GM19324 (cell line): ENCODE measurements around the gene OTOGL.
"Not testable (repeated sequence)": the region's sequence is repeated elsewhere in the genome, so short reads cannot be mapped to it uniquely, and the experiment has no call there.

Source experiments
- ATAC-seq: cut with Tn5 transposase; IDR thresholded peaks from one replicate; pipeline ENCODE4 v1.9.1; 2021; ENCODE audit warnings: mild to moderate bottlenecking, moderate library complexity; ENCODE audit not compliant: unreplicated experiment, low FRiP score

Gene OTOGL

GRCh38 chr12:80129895-80130530, 30.7 kb downstream of the OTOGL start:
- no peak for ATAC-seq

GRCh38 chr12:80135624-80136023, 36.3 kb downstream of the OTOGL start:
- ATAC-seq = no peak

- no peak for ATAC-seq
These were observed 40.7 kb downstream of the OTOGL start for GRCh38 chr12:80140005-80140404.

- ATAC-seq = no peak
These were observed 43.3 kb downstream of the OTOGL start for GRCh38 chr12:80142640-80143039.

- no peak for ATAC-seq
These were observed 44.2 kb downstream of the OTOGL start for GRCh38 chr12:80143537-80143936.

GRCh38 chr12:80149547-80150313, 50.4 kb downstream of the OTOGL start:
- ATAC-seq = not testable (repeated sequence)

- ATAC-seq = no peak
These were observed 51.8 kb downstream of the OTOGL start for GRCh38 chr12:80151131-80151530.

- ATAC-seq = no peak
These were observed 54.9 kb downstream of the OTOGL start for GRCh38 chr12:80154261-80154660.

GRCh38 chr12:80156306-80156705, 57.0 kb downstream of the OTOGL start:
- no peak for ATAC-seq

- no peak for ATAC-seq
These were observed 58.3 kb downstream of the OTOGL start for GRCh38 chr12:80157645-80158044.

GRCh38 chr12:80161612-80162011, 62.3 kb downstream of the OTOGL start:
- ATAC-seq = no peak

GRCh38 chr12:80162177-80162576, 62.8 kb downstream of the OTOGL start:
- peak; percentile 77 for ATAC-seq

GRCh38 chr12:80165746-80166145, 66.4 kb downstream of the OTOGL start:
- no peak for ATAC-seq

GRCh38 chr12:80166751-80167150, 67.4 kb downstream of the OTOGL start:
- no peak for ATAC-seq

- ATAC-seq = no peak
These were observed 69.6 kb downstream of the OTOGL start for GRCh38 chr12:80168936-80169335.

- ATAC-seq = no peak
These were observed 71.6 kb downstream of the OTOGL start for GRCh38 chr12:80170915-80171314.

- ATAC-seq = no peak
These were observed 73.9 kb downstream of the OTOGL start for GRCh38 chr12:80173083-80173864.

GRCh38 chr12:80175307-80175930, 76.1 kb downstream of the OTOGL start:
- ATAC-seq = no peak

- no peak for ATAC-seq
These were observed 77.4 kb downstream of the OTOGL start for GRCh38 chr12:80176706-80177105.

- ATAC-seq = peak; percentile 82
These were observed 79.5 kb downstream of the OTOGL start for GRCh38 chr12:80178846-80179245.

GRCh38 chr12:80183939-80184338, 84.6 kb downstream of the OTOGL start:
- ATAC-seq = no peak
